ENCODE results near the gene ADGRV1.

The ADGRV1 gene

GRCh38 chr5:91143840-91144239 is 585.2 kb downstream of the ADGRV1 start:
- in situ Hi-C loops (cut with HindIII; ENCODE audit: low sequenced_read_pairs), result no loop called here

- in situ Hi-C loops (cut with HindIII; ENCODE audit: low sequenced_read_pairs), result no loop called here
Observed at GRCh38 chr5:91144491-91145332, 586.1 kb downstream of the ADGRV1 start.

DNA sequence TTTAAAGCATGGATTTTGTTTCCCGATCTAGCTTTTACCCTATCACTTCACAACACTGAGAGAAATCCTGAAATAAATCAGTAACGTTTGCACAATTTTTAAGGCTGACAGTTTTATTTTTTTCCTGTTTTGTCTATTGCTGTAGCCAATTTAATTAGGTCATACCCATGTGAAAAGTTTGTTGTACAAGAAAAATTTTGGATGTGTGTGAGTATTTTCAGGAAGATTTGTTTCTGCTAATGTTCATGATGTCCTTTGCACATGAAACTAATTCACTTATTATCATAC is 586.7 kb downstream of the ADGRV1 start:
- in situ Hi-C loops (cut with HindIII; ENCODE audit: low sequenced_read_pairs), result no loop called here

- in situ Hi-C loops (cut with HindIII; ENCODE audit: low sequenced_read_pairs), result no loop called here
Observed at GRCh38 chr5:91146230-91146629, 587.6 kb downstream of the ADGRV1 start.

GRCh38 chr5:91146905-91147600 is 588.5 kb downstream of the ADGRV1 start:
- in situ Hi-C loops (cut with HindIII; ENCODE audit: low sequenced_read_pairs), result no loop called here

DNA sequence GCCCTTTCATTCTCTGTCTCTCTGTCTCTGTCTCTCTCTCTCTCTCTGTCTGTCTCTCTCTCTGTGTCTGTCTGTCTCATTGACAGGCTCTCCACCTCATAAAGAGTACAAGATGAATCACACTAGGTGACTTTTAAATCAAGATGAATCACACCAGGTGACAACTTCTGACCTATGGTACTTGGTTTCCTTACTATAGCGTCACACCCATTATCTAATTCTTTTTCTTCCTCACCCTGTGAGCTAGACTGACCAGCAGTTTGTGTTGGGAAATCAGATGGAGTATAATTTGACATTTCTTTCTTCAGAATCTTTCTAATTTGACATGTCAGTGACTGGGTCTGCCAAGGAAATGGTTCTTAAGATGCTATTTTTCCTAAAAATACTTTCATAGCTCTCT is 591.6 kb downstream of the ADGRV1 start:
- in situ Hi-C loops (cut with HindIII; ENCODE audit: low sequenced_read_pairs), result no loop called here

DNA sequence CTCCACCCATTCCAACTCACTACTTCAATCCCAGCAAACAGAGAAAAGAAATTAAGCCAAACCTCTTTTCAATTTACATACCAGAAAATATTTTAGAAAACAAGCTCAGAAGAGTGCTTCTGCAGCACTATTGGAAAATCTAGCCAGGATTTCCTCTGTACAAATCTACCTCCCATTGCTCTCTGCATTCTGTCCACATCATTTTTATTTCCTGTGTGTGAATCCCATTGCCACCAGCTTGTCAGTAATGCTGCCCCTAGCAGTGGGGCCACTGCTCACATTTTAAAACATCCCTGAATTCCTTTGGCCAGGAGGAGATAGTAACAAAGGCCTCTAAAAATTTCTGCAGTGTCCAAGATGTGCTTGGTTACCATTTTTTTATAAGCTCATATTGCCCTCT is 592.0 kb downstream of the ADGRV1 start:
- in situ Hi-C loops (cut with HindIII; ENCODE audit: low sequenced_read_pairs), result no loop called here

DNA sequence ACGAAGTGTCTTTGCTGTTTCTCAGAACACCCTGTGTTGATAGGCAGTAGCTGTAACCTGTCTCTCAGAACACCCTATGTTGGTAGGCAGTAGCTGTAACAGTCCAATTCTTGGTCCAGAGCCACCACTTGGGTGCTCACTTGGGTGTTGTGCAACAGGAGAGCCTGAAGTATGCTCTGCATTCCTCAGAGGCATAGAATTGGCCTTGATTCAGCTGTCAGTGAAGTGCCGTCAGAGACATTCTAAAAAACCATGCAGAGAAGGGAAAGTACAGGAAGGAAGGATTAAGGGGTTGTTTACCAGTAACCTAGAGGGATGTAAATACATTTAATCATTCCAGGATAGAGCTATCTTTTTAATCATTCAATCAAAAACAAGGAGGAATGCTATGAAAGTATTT is 593.4 kb downstream of the ADGRV1 start:
- in situ Hi-C loops (cut with HindIII; ENCODE audit: low sequenced_read_pairs), result no loop called here

GRCh38 chr5:91154338-91154737 is 595.7 kb downstream of the ADGRV1 start:
- in situ Hi-C loops (cut with HindIII; ENCODE audit: low sequenced_read_pairs), result no loop called here

GRCh38 chr5:91155274-91155673 is 596.7 kb downstream of the ADGRV1 start:
- in situ Hi-C loops (cut with HindIII; ENCODE audit: low sequenced_read_pairs), result loop anchor here (5.0 kb wide), 1 partner anchor 57 kb away; no protein-coding TSS in a partner anchor

- in situ Hi-C loops (cut with HindIII; ENCODE audit: low sequenced_read_pairs), result loop anchor here (5.0 kb wide), 1 partner anchor 56 kb away; no protein-coding TSS in a partner anchor
Observed at GRCh38 chr5:91156242-91156641, 597.6 kb downstream of the ADGRV1 start.

- in situ Hi-C loops (cut with HindIII; ENCODE audit: low sequenced_read_pairs), result loop anchor here (5.0 kb wide), 1 partner anchor 54 kb away; no protein-coding TSS in a partner anchor
Observed at GRCh38 chr5:91158011-91158410, 599.4 kb downstream of the ADGRV1 start.

DNA sequence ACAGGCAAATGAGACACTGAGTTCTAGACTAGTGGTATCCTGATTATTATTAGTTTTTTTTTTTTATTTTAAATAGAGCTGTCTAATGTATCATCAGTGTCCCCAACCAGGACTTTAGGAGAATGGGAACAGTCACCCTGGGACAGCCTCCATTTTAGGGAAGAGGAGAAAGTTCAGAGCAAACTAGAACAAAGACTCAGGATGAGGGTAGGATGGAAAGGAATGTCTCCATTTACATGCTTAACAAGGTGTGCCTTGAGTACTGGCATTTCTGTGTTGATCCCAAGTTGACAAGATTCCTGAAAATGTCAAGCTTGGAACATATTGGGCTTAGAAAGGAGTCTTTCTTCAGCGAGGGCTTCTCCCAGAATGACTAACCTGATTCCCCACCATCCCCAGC is 601.0 kb downstream of the ADGRV1 start:
- in situ Hi-C loops (cut with HindIII; ENCODE audit: low sequenced_read_pairs), result loop anchor here (5.0 kb wide), 1 partner anchor 53 kb away; no protein-coding TSS in a partner anchor

GRCh38 chr5:91160714-91161285 is 602.2 kb downstream of the ADGRV1 start:
- in situ Hi-C loops (cut with HindIII; ENCODE audit: low sequenced_read_pairs), result no loop called here

DNA sequence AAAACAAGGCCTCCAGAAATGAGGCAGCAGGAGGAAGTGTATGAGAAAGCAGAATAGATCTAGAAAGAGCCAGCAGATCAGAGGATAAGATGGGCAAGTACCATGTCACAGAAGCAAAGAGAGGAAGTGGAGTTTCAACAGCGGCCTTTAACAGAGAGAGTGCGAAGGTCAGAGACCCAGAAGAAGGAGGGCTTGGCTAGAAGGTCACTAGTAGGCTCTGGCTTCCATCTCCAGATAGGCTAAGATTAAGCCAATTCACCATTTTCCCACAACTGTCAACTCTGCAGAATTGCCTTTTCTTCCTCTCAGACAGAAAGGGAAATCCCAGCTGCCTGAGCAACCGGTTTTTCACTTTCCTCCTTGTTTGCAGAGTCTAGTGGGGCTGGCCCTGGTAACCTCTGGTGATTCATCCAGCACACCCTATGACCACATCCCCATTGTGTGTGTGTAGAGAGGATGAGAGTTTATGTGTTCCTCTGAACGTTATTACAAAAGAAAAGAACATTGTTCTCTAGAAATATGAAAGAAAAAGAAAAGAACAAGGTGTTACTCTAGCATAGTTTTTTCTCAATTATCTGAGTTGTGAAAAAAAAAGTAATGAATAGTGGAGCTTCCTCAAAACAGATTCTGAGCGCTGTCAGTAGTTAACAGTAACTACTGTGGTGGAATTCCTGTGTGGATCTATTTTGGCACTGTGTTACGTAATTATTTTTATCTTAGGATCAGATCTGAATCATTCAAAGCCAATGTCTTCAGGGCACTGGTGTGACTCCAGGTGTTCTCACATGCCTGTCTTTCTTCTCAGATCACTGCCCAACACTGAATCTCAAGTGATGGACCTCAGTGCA is 604.2 kb downstream of the ADGRV1 start:
- in situ Hi-C loops (cut with HindIII; ENCODE audit: low sequenced_read_pairs), result no loop called here

GRCh38 chr5:91164424-91164823 is 605.8 kb downstream of the ADGRV1 start:
- in situ Hi-C loops (cut with HindIII; ENCODE audit: low sequenced_read_pairs), result no loop called here

GRCh38 chr5:91166059-91166807 is 607.6 kb downstream of the ADGRV1 start:
- in situ Hi-C loops (cut with HindIII; ENCODE audit: low sequenced_read_pairs), result no loop called here

GRCh38 chr5:91168859-91169258 is 610.3 kb downstream of the ADGRV1 start:
- in situ Hi-C loops (cut with HindIII; ENCODE audit: low sequenced_read_pairs), result no loop called here

DNA sequence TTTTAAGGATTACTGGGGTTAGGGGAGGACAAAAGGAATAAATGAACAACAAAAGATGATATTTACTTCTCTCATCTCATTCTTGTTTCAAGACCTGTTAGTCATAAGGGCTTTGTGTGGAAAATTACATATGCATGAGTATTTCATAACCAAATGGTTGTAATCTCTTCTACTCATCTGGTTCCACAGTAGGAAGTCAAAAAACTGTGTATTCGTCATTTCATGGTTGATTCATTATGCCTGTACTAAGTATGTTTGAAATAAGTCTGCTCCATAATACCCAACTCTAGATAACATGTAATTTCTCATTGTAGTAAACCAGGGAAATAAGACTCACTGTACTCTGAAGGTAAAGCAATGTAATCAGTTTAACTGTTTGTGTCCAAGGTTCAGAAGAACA is 611.7 kb downstream of the ADGRV1 start:
- in situ Hi-C loops (cut with HindIII; ENCODE audit: low sequenced_read_pairs), result no loop called here

DNA sequence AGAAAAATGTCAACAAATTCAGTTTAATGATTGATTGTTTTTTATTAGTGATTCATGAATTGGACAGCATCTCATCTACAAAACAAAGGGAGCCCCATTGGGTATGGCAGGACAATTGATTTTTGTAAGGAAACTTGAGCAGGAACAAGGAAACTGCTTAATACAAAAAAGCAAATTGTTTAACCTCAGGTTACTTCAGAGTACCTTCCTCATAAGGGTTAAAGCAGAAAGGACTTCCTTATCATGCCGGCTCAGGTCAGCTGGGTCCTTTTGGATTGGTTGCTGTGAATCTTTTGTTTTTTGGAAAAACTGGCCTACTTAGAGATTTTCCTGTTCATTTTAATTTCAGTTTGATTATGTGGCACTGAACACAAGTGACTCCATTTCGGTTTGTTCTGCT is 612.7 kb downstream of the ADGRV1 start:
- in situ Hi-C loops (cut with HindIII; ENCODE audit: low sequenced_read_pairs), result no loop called here
